GM21737 (cell line): ENCODE measurements around the gene CTDSPL.
A peak's percentile ranks its signal among the peaks of the same experiment; 100 is the strongest.
"Not testable (repeated sequence)": the region's sequence is repeated elsewhere in the genome, so short reads cannot be mapped to it uniquely, and the experiment has no call there.

Experiments used
- ATAC-seq: cut with Tn5 transposase; IDR thresholded peaks from one replicate; pipeline ENCODE4 v1.9.1; 2021; ENCODE audit warnings: mild to moderate bottlenecking, moderate library complexity; ENCODE audit not compliant: unreplicated experiment

The CTDSPL gene

DNA sequence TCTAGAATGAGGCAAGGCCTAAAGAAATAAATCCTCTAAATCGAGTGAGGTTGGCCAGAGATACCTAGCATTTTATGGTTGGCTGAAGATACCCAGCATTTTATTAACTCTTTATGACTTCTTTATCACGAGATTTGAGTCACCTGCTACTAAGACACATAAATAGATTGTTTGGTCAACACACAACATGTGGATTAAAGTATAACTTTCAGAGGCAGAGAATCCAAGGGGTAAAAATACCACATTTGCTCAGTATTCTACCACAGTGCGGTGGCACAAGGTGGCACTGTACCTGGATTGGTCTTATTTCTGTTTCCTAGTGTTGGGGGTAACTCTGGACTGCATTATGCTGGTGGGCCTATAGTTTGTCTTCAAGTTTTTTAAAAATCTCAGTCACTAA is 102.0 kb downstream of the CTDSPL start:
- no peak for ATAC-seq

DNA sequence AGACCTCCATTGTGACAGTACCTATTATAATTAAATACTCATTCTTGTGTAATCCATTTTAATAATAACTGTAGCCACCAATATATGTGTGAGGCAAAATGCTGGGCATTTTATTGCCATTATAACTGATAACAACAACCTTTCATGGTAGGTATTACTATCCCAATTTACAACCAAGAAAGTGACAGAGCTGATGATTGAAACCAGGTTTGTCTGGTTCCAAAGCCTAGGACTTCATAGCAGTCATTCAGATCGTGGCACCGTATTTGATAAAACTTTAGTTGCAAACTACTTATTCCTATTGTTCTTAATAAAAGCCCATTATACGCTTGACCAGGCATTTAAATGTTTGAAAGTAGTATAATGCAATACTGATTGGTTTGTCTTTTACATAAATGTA is 102.5 kb downstream of the CTDSPL start:
- ATAC-seq, result no peak

- ATAC-seq, result no peak
These were observed 103.0 kb downstream of the CTDSPL start for GRCh38 chr3:37964716-37965115.

DNA sequence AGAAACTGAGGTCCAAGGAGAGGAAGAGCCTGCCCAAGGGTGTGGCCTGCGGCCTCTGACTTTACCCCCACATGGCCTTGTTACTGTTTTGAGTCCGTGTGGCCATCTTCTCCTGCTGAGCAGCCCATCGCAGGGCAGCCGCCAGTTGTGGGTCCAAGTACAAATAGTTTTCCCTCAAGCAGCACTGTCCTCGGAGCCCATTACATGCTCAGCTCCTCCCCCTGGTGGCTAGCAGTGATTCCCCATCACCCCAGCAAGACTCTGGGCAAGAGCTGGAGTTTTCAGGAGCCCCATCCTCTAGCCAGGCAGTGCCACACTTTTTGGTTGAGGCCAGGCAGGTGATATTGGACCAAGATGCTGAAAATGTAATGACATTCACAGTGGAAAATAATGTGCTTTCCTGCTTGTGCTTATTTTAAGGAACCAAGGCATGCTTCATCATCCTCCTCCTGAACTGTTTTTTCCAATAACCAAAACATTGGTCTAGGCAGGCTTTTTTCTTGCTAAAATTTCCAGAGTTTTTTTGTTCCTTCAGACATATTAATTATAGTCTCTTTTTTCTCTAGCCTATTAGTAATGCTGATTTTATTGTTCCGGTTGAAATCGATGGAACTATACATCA is 105.7 kb downstream of the CTDSPL start:
- ATAC-seq, result peak; percentile 65

GRCh38 chr3:37968199-37968598 is 106.5 kb downstream of the CTDSPL start:
- ATAC-seq, result no peak

- no peak for ATAC-seq
These were observed 107.3 kb downstream of the CTDSPL start for GRCh38 chr3:37968813-37969595.

DNA sequence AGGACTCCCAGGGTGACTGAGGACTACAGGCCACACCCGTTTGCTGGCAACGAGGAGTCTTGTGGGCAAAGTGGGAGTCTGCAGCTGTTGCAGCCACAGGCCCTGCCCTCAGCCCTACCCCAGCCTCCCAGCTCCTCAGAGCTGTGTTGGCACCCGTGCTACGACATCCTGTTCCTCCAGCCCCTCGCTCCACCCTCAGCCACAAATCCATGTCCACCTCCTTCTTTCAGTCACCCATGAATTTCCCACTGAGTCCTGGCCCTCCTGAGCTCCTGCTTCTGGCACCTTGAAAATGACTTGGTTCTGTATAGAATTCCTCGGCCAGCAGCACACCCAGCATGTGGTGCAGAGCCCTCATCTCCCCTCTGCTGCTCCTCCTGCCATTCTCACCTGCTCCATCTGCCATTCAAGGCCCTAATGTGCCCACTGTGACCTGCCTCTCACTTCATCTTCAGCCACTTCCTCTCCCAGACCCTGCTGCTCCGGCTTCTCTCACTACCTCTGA is 108.0 kb downstream of the CTDSPL start:
- ATAC-seq, result no peak

DNA sequence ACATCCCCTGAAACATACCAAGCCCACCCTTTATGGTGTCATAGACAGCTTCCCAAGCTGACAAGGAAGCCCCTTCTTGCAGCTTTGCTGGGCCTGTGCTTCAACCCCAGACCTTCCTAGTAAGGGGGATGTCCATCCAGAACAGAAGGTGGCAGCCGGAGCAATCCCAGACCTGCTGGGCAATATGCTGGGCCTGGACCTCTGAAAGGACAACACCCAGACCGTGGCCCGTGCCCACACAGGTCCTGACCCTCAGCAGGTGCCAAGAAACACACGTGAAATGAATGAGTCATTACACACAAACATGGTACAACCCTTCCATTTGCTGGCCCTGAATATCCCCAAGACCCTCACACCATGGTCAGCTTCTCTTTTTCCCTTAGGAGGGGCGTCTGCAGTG is 109.1 kb downstream of the CTDSPL start:
- ATAC-seq, result no peak

- no peak for ATAC-seq
These were observed 109.8 kb downstream of the CTDSPL start for GRCh38 chr3:37971467-37971866.

GRCh38 chr3:37972056-37972455 is 110.4 kb downstream of the CTDSPL start:
- ATAC-seq, result not testable (repeated sequence)

GRCh38 chr3:37973246-37974054 is 111.8 kb downstream of the CTDSPL start:
- no peak for ATAC-seq

- ATAC-seq, result peak; percentile 86
These were observed 112.7 kb downstream of the CTDSPL start for GRCh38 chr3:37974121-37975083.

GRCh38 chr3:37979541-37980461 is 118.1 kb downstream of the CTDSPL start:
- ATAC-seq, result no peak

- no peak for ATAC-seq
These were observed 119.0 kb downstream of the CTDSPL start for GRCh38 chr3:37980462-37981347.

DNA sequence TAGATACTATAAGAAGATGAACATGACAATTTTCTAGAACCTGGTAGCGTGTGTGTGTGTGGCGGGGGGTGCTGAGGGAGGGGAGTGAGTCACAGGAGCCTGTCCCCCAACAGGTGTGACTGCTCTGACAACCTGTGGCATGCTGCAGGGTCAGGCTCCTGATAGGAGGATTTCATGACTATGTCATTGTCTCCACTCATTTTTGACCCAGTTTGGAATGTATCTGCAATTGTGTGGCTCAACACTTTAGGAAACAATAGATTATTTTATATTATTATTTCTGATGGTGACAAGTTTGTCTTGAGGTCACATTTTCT is 119.6 kb downstream of the CTDSPL start:
- ATAC-seq, result no peak

DNA sequence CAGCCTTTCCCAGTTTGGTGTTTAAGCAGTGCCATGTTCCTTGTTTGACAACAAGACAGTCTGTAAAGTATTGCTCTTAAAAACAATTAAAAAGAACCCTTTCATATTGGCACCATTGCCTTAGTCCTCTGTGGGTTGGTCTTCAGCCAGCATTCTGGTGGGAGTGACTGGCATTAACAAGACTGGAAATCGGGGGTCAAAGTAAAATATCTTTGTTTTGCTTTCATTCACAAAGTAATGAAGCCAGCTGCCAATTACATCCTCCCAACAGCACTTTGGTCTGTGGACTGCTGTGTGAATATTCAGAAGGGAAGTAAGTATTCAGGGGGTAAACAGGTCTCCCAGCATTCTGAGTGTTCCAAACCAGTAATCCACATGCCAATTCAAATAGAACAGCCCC is 120.7 kb downstream of the CTDSPL start:
- no peak for ATAC-seq

GRCh38 chr3:37984051-37984450 is 122.4 kb downstream of the CTDSPL start:
- ATAC-seq, result no peak

GRCh38 chr3:37984596-37984995 is 122.9 kb downstream of the CTDSPL start:
- ATAC-seq, result no peak
